HL-60/S4 treated with phorbol 12-myristate 13-acetate at 8.2 ng/mL for 4 days and 3 days (cell line): Measurements from ENCODE around the gene RANBP17.

Experiments used
- in situ Hi-C: fragments of 300-500 bp; cut with MboI; formaldehyde crosslinking; loops from 2 replicates; pipeline ENCODE4 v1.15.0; 2022; ENCODE audit warnings: low sequenced_read_pairs

Gene RANBP17

DNA sequence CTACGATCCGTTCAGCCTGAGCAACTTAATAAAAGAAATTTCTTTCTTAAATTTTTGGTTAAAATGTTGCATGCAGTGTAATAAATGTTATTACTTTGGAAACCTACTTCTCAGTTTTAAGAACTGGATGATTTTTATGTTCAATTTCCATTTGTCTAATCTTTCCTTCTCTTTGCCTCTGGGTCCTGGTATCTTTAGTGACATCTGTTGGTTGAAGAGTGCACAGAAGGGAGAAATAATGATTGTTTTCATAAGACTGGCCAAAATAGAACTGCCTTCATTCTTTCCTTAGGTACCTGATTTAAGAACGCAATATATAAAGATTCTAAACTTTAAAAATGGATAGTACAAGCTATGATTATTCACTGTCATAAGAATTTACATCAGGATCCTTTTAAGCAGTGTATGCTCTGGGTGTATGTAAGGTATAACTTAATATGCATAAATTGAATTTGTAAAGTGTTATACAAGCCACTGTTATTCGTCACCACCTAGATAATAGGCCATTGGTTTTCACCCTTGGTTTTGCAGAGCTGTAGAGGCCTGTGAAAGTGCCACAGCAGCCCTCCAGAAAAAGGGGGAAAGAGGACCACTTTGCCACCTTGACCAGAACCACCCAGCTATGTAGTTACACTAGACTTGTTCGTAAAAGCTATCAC lies 364.4 kb downstream of the RANBP17 start:
- in situ Hi-C loops: no loop called here

DNA sequence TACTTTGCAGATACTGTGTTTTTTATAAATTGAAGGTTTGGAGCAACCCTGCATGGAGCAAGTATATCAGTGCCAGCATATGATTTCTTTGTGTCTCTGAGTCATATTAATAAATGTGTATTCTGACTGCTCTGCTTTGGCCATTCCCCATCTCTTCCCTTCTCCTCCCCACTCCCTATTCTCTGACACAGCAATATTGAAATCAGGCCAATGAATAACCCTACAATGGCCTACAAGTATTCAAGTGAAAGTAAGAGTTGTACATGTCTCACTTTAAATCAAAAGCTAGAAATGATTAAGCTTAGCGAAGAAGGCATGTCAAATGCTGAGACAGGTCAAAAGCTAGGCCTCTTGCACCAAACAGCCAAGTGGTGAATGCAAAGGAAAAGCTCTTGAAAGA lies 365.0 kb downstream of the RANBP17 start:
- in situ Hi-C loops: no loop called here

DNA sequence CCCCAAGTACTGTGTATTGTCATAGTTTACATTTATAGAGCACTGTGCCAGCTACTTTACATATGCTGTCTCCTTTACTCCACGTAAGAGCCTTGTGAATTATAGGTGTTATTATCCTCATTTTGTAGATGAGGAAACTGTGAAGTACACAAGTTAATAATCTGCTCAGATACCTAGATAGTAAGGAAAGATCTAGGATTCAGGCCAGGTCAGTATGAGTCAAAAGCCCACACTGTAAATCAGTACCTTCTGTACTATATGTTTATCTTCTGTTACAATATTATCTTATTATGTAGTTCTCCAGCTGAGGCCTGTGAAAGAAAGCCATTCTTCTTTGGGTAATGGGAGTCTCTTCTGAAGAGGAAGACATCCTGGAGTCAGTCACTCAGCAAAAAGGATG lies 374.8 kb downstream of the RANBP17 start:
- in situ Hi-C loops: no loop called here

DNA sequence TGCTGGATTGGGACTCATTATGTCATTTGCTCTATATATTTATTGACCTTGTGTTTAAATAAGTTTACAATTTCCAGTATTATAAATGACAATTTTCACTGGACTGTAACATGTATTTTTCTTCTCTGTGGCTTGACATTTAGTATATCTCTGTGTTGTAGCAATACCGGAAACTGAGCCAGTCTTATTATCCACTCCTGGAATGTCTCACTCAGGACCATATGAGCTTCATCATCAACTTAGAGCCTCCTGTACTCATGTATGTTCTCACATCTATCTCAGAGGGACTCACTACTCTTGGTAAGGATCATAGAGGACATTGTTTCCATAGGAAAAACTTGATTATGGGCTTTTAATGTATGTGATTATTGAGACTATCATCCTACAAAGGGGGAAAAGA lies 380.7 kb downstream of the RANBP17 start:
- in situ Hi-C loops: no loop called here

DNA sequence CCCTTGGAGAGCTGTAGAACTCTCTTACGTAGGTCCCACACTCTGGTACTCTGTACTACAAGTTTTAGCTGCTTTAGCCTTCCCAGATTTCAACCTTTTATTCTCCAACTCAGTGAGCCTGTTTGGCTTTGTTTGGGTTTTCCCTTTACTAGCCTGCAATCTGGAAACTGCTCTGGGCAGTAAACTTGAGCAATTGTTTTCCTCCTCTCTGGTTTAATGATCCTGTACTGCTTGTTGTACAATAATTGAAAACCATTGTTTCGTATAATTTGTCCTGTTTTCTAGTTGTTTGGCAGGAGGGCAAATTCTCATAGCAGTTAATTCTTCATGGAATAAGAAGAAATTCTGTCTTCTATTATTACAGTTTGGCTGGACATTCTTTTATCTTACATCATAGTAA lies 384.4 kb downstream of the RANBP17 start:
- in situ Hi-C loops: no loop called here

DNA sequence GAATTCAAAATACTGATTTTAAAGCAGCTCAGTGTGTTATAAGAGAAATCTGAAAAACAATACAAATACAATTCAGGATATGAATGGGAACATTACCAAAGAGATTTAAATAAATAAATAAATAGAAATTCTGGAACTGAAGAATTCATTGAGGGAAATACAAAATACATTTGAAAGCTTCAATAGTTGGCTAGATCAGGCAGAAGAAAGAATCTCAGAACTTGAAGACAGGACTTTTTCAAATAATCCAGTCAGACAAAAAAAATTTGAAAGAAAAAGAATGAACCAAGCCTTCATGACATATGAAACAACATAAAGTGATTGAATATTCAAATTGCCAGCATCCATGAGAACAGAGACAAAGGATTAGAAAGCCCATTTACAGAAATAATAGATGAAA lies 387.6 kb downstream of the RANBP17 start:
- in situ Hi-C loops: no loop called here

DNA sequence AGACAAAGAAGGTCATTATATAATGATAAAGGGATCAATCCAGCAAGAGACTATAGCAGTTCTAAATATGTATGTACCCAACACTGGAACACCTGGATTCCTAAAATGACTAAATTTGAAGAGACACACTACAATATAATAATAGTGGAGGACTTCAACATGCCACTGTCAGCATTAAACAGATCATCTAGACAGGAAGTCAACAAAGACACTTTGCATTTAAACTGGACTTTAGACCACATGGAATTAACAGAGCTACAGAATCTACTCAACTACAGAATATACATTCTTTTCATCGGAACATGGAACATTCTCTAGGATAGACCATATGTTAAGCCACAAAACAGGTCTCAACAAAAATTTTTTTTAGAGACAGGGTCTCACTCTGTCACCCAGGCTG lies 388.9 kb downstream of the RANBP17 start:
- in situ Hi-C loops: no loop called here

DNA sequence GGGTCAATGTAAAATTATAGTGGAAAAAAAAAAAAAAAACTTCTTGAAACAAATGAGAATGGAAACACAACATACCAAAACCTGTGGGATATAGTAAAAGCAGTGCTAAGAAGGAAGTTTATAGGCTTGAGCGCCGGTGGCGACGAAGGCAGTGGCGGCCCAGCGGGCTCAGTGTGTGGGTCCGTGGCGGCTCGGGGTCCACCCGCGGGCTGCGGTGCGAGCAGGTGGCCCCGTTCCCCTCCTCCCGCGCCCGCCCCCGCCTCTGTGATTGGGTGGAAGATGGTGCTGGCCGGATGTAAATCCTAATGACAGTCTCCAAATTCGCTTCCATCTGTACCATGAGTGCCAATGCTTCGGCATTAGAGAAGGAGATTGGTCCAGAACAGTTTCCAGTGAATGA lies 389.7 kb downstream of the RANBP17 start:
- in situ Hi-C loops: no loop called here

DNA sequence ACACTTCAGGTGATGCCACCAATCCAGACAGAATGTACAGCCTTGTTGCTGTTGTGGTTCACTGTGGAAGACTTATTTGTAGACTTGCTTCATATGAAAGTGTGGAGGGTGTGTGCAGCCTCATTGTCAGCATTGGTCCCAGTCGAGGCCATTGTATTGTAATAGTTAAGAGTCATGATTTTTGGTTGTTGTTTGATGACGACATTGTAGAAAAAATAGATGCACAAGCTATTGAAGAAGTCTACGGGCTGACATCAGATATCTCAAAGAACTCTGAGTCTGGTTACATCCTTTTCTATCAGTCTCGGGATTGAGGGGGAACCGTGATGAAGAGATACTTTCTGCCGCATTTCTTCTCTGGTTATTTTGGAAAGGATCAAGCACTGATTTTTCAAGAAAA lies 390.9 kb downstream of the RANBP17 start:
- in situ Hi-C loops: no loop called here

DNA sequence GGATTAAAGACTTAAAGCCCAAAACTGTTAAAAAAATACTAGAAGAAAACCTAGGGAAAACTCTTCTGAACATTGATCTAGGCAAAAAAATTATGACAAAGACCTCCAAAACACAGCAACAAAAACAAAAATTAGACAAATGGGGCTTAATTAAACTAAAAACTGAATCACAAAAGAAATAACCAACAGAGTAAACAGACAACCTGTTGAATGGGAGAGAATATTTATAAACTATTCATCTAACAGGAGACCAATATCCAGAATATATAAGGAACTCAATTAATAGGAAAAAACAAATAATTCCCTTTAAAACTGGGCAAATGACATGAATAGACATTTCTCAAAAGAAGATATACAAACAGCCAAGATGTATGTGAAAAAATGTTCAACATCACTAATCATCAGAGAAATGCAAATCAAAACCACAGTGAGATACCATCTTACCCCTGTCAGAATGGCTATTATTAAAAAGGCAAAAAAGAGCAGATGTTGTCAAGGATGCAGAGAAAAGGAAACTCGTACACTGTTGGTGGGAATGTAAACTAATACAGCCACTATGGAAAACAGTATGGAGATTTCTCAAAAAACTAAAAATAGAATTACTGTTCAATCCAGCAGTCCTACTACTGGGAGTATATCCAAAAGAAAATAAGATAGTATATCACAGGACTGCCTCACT lies 397.1 kb downstream of the RANBP17 start:
- in situ Hi-C loops: no loop called here

DNA sequence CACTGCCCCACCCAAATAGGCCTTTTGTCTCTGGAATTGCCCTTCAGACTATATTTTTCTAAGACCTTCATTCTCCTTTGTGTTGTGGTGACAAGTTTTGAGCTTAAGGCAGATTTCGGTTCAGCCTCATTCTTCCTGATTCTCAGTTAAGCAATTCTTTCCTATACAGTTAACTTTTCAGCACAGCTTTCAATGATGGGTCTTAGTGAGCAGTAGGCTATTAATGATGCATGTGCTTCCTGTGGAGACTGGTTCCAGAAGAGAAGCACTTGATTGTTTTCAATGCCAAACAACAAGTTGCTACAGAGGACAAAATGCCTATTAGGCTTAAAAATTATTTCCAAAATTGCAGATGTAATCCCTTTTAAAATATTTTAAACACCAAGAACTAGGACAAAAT lies 399.5 kb downstream of the RANBP17 start:
- in situ Hi-C loops: no loop called here

DNA sequence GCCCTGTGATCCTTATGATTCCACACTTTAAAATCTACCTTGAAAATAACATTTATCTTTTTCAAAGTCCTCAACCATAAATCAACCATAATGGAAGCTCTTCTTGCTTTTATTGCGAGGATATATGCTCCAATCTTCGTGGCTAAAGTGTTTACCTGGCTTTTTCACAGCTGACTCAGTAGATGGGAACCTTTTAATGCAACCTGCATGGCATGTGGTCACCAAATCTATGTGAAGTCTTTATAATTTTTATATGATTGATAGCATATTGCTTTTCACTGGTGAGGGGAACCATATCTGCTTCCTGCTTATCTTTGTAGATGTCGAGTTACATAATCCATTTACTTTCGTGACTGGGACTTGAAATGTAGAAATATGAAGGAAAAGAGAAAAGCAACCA lies 400.1 kb downstream of the RANBP17 start:
- in situ Hi-C loops: no loop called here

DNA sequence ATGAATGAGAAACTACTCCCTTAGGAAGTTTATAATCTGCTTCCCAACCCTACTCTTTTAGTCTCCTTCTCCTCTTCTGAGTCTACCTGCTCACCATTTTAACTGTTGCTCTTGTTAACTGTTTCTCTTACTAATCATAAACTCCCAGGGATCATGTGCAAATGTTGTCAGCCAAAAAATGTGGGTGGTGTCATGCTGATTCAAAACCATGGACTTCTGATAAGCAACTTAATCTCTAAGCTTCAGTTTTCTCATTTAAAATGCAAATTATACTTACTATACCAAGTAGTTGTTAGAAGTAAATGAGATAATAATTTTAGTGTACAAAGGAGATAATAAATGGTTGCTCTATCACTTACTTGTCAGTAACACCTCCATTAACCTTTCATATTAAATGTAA lies 401.4 kb downstream of the RANBP17 start:
- in situ Hi-C loops: no loop called here

DNA sequence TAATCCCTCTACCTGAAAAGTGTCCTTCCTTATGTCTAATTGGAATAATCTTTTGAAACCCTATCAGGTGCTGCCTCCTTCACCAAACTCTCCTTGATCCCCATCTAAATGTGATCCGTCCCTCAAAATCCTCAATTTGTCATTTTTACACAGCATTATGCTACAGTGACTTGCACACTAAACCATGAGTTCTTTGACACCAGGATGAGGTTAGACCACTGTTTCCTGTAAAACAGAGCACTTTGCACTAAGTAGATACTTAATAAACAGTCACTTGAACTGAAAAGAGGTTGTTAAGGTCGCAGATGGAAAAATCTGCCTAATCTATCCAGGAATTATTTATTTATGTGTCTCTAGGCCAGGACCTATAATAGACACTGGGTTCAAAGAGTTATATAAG lies 403.0 kb downstream of the RANBP17 start:
- in situ Hi-C loops: no loop called here

DNA sequence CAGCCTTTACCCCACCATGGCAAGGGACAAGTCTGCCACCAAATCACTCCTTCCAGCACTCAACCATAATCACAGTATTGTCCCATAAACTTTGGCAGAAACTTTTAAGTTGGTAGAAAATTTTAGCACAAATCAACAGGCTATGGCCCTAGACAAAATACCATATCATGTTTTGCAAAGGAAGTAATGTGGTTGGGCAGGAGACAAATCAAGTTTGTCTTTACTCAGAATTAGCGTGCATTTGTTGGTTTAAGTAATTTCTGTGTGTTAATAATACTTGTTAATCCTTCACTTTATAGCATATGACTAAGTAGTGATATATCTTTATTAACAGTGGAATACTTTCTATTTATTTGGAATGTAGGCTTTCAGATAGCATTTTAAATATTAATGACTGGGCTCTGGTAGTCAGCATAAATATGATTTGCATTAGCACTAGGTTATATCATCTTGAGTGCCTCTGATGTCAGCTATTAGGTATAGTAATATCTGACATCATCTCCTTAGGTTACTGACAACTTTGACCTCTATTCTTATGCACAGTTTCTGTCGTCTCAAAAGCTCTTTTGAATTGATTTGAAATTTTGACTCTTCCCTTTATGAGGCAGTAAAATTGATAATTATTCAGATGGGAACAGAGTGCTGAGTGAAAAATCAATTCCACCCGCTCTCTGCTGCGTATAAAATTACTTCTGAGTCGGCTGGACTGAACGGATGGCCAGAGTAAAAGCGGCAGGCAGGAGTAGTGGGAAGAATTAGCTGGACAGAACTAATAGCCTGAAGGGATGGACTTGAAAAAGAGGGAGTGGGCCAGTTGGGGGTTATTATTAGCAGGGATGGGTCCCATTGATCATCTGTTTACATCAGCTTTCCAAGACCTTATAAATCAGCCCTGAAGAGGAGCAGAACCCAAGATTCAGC lies 407.1 kb downstream of the RANBP17 start:
- in situ Hi-C loops: no loop called here

DNA sequence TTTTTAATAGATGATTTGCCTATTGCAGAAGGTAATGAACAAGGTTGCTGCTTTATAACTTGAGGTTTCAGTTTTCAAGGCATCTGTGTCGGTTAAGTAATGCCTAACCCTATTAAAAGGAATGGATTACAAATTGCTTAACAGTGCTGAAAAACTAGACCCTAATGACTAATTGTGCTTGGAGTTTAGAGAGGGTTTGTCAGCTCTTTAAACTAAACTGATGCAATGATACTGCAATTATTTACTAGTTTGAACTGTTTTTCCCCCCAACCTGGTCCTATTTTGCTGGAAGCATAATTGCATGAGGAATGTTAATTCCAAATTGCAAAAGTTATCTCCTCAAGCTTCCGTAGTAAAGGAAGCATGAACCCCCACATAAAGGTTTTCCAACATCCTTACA lies 407.9 kb downstream of the RANBP17 start:
- in situ Hi-C loops: no loop called here

DNA sequence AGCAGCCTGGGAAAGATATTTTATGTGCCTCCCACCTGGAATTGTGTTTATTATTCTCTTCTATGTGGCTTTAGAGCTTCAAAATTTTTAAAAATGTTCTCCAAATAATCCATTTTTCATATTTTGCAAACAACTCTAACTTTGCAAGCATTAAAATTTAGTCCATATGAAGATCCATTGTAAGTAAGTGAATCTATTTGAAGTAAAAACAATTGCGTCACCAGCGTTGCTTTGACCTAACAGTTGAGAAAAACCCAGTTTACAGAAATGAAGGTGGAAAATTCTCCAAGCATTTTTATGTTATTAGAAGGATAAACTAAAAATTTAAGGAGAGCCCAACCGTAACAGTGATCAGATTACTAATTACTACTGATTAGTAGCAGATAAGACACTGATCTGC lies 408.3 kb downstream of the RANBP17 start:
- in situ Hi-C loops: no loop called here

DNA sequence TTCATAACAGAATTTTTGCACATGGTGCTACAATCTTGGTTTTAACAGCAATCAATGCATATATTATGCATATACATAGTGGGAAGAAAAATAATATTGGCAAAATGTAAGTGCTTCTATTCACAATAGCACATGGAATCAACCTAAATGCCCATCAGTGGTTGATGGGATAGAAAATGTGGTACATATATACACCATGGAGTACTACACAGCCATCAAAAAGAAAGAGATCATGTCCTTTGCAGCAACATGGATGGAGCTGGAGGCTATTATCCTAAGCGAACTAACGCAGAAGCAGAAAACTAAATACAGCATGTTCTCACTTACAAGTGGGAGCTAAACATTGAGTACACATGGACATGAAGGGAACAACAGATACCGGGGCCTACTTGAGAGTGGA lies 410.0 kb downstream of the RANBP17 start:
- in situ Hi-C loops: no loop called here

DNA sequence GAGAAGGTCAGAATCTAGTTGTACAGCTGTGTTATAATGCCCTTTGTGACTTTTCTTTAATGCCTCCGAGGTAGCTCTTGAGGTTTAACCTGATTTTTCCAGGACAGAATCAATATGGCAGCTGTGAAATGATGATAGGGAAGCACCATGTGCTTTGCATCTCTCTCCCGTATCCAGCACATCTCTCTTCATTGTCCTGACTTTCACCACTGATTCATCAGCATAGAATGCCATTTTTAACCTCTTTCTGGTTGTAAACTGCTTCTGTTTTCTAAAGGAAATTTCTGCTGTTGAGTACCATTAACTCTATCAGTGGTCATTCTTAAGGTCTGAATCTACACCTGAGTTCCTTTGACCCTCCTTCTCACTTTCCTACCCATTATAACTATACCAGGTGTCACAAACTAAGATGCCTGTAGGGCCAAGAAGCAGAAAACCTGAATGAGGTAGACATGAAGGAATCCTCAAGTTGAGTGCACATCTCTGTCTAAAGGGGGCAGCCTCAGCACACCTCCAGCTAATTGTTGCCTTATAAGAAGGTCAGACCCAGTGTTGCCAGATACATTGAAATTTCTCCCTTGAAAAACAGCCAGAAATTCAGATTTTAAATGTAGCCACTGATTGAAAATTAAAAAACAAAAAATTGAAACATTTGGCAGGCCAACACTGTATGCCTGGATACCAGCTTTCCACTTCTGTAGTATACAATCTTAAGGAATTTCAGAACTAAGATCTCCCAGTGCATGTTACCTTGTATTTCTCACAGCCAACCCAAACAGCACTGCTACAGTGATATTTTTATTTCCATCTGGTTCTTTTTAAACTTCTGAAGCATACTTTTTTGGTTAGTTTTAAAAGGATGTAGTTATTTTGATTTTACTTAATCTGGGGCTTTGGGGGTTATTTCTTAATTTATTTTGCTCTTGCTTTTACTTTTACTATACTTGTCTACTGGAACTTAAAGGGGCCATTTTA lies 411.5 kb downstream of the RANBP17 start:
- in situ Hi-C loops: no loop called here

DNA sequence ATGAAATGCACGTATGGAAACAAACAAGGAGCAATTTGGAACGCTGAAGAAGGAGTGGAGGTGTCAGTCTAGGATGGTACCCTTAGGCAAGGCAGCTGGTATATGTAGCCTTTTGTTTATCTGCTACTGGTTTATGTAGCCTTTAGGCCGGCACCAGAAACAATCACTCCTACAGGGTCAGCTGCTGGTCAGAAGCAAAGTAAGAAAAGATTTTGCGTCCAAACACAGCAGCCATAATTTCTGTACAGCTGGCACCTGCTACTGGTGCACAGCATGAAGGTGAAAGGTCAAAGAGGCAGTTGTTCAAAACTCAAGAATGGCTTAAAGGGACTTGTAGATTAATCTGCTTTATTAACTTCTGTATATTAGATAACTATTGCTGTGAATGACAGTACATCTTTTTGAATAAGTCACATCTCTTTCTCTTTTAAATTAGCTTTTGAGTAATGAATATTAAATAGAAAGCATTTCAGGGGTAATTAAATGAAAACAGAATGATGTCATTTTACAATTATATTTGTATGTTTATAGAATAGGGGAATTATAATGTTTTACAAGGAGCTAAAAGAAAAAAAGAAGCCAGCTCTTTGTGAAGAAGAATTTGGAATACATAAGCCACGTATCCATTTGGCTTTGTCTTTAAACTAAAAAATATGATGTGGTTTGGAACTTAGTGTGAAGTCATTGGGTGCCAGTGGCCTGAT lies 414.2 kb downstream of the RANBP17 start:
- in situ Hi-C loops: no loop called here
